ENCODE results near the gene ATPAF2.

DNA sequence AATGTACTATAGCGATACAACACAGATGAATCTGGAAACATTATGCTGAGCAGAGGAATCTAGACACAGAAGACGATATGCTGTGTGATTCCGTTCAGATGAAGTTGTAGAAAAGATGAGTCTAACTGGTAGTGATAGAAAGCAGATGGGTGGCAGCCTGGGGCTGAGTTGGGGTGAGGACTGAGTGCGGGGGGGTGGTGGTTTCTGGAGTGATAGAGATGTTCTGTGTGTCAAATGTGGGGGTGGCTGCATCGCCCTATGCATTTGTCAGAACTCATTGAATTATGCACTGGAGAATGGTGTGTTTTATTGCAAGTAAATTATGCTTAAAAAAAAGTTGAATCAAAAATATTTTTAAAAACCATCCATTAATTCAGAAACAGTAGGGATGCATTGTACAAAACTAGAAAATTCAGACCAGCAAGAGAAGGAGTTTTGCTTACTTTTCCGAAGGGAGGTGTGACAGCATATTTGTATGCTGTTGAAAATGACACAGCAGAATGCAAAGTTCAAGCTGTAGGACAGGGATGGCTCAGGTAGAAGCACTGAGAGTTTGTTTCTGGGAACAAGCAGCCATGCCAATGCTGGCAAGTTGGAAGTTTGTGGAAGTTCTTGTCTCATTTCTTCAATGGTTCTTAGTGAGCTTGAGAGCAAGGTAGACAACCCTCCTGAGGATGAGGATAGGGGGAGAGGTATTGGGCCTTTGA, 35.8 kb upstream of the ATPAF2 start:
- TF ChIP-seq, protein P1, sequence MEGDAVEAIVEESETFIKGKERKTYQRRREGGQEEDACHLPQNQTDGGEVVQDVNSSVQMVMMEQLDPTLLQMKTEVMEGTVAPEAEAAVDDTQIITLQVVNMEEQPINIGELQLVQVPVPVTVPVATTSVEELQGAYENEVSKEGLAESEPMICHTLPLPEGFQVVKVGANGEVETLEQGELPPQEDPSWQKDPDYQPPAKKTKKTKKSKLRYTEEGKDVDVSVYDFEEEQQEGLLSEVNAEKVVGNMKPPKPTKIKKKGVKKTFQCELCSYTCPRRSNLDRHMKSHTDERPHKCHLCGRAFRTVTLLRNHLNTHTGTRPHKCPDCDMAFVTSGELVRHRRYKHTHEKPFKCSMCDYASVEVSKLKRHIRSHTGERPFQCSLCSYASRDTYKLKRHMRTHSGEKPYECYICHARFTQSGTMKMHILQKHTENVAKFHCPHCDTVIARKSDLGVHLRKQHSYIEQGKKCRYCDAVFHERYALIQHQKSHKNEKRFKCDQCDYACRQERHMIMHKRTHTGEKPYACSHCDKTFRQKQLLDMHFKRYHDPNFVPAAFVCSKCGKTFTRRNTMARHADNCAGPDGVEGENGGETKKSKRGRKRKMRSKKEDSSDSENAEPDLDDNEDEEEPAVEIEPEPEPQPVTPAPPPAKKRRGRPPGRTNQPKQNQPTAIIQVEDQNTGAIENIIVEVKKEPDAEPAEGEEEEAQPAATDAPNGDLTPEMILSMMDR (IDR thresholded peaks at IDR 0.05; ENCODE audit: low read depth, low read length, poor library complexity, severe bottlenecking), result no peak
- no peak for TF ChIP-seq EZH2phosphoT487 (IDR thresholded peaks at IDR 0.05; ENCODE audit: borderline replicate concordance, low read length)
